ENCODE data around the gene MAP1LC3A. TPM values are rescaled to one million over a fixed set of nuclear protein-coding genes. Genes with fewer than 3 reads are reported as not detected.

MAP1LC3A gene
- total and polyA plus RNA-seq, 2 experiments from 2014 or later, result 80.3 to 83.1 TPM

GRCh38 chr20:34535301-34535840 lies 23.1 kb upstream of the MAP1LC3A start:
- in situ Hi-C loops (cut with MboI), result no loop called here
- Histone ChIP-seq H3K27me3 (replicated peaks; ENCODE audit: insufficient read depth) (no peaks in the 10 kb centered on the region), H2AFZ (no peak overlapping the region), H3K4me3 (no peak overlapping the region), H3F3A (ENCODE audit: insufficient read depth) (peaks cover 4% of the 10 kb centered on the region; the same call in 1 of the 2 replicates), H3K9me2 (ENCODE audit: insufficient read depth) (no peaks in the 10 kb centered on the region), H3K4me1 (ENCODE audit: insufficient read depth) (peaks cover 4% of the 10 kb centered on the region; the same call in 1 of the 2 replicates), H3K27ac (no peak overlapping the region), H3K79me2 (ENCODE audit: insufficient read depth) (peaks cover 31% of the 10 kb centered on the region), H4K20me1 (ENCODE audit: insufficient read depth) (no peaks in the 10 kb centered on the region), H3K36me3 (ENCODE audit: low read depth) (peaks cover 47% of the 10 kb centered on the region), H3K9ac (no peak overlapping the region), H3K4me2 (ENCODE audit: unreplicated experiment) (no peak overlapping the region), H3K9me3 (ENCODE audit: low read depth) (no peaks in the 10 kb centered on the region)
- TF ChIP-seq EZH2 (IDR thresholded peaks at IDR 0.05; ENCODE audit: insufficient read depth, poor library complexity, severe bottlenecking) (no peak), EZH2phosphoT487 (IDR thresholded peaks at IDR 0.05; ENCODE audit: insufficient read depth, low read depth) (no peak)
- 87 to 92% methylated on average over 15 of the region's 15 CpGs for WGBS, 2 experiments (ENCODE audit: low coverage in 1 of 2, low lambda C conversion rate in 2 of 2, missing lambda C conversion rate in 2 of 2)
- no peak for DNase-seq

GRCh38 chr20:34535857-34536256 lies 22.7 kb upstream of the MAP1LC3A start:
- no peak overlapping the region for H3K27ac ChIP-seq
- in situ Hi-C loops (cut with MboI), result no loop called here

GRCh38 chr20:34536798-34537394 lies 21.6 kb upstream of the MAP1LC3A start:
- in situ Hi-C loops (cut with MboI), result no loop called here
- no peaks in the 10 kb centered on the region for H4K20me1 ChIP-seq (ENCODE audit: insufficient read depth)
- no peak for TF ChIP-seq EZH2 (IDR thresholded peaks at IDR 0.05; ENCODE audit: insufficient read depth, poor library complexity, severe bottlenecking)
- no peak for TF ChIP-seq EZH2phosphoT487 (IDR thresholded peaks at IDR 0.05; ENCODE audit: insufficient read depth, low read depth)
- no peaks in the 10 kb centered on the region for H3K27me3 ChIP-seq (replicated peaks; ENCODE audit: insufficient read depth)
- no peak overlapping the region for H3K9ac ChIP-seq
- H3K4me1 ChIP-seq (ENCODE audit: insufficient read depth), result peaks cover 4% of the 10 kb centered on the region; the same call in 1 of the 2 replicates
- H3K36me3 ChIP-seq (ENCODE audit: low read depth), result peaks cover 54% of the 10 kb centered on the region
- H3K27ac ChIP-seq, result no peak overlapping the region
- DNase-seq, result peak; percentile 67
- no peaks in the 10 kb centered on the region for H3K9me2 ChIP-seq (ENCODE audit: insufficient read depth)
- H3F3A ChIP-seq (ENCODE audit: insufficient read depth), result peaks cover 4% of the 10 kb centered on the region; the same call in 1 of the 2 replicates
- WGBS, 2 experiments (ENCODE audit: low coverage in 1 of 2, low lambda C conversion rate in 2 of 2, missing lambda C conversion rate in 2 of 2), result 58 to 60% methylated on average over 10 of the region's 10 CpGs
- no peak overlapping the region for H3K4me2 ChIP-seq (ENCODE audit: unreplicated experiment)
- no peak overlapping the region for H2AFZ ChIP-seq
- peaks cover 16% of the 10 kb centered on the region for H3K79me2 ChIP-seq (ENCODE audit: insufficient read depth)
- H3K4me3 ChIP-seq, result no peak overlapping the region
- H3K9me3 ChIP-seq (ENCODE audit: low read depth), result no peaks in the 10 kb centered on the region

More at GRCh38 chr20:34535857-34536256, 22.7 kb upstream of the MAP1LC3A start:
- no peak overlapping the region for H3K4me2 ChIP-seq (ENCODE audit: unreplicated experiment)
- peaks cover 47% of the 10 kb centered on the region for H3K36me3 ChIP-seq (ENCODE audit: low read depth)
- H3K27me3 ChIP-seq (replicated peaks; ENCODE audit: insufficient read depth), result no peaks in the 10 kb centered on the region
- no peak overlapping the region for H3K9ac ChIP-seq
- peaks cover 26% of the 10 kb centered on the region for H3K79me2 ChIP-seq (ENCODE audit: insufficient read depth)
- no peaks in the 10 kb centered on the region for H3K9me3 ChIP-seq (ENCODE audit: low read depth)
- TF ChIP-seq EZH2phosphoT487 (IDR thresholded peaks at IDR 0.05; ENCODE audit: insufficient read depth, low read depth) (no peak), EZH2 (IDR thresholded peaks at IDR 0.05; ENCODE audit: insufficient read depth, poor library complexity, severe bottlenecking) (no peak)
- peaks cover 4% of the 10 kb centered on the region; the same call in 1 of the 2 replicates for H3F3A ChIP-seq (ENCODE audit: insufficient read depth)
- 95% methylated on average over 2 of the region's 2 CpGs for WGBS, 2 experiments (ENCODE audit: low coverage in 1 of 2, low lambda C conversion rate in 2 of 2, missing lambda C conversion rate in 2 of 2)
- DNase-seq, result no peak
- no peaks in the 10 kb centered on the region for H4K20me1 ChIP-seq (ENCODE audit: insufficient read depth)
- peaks cover 4% of the 10 kb centered on the region; the same call in 1 of the 2 replicates for H3K4me1 ChIP-seq (ENCODE audit: insufficient read depth)
- no peaks in the 10 kb centered on the region for H3K9me2 ChIP-seq (ENCODE audit: insufficient read depth)
- no peak overlapping the region for H3K4me3 ChIP-seq
- no peak overlapping the region for H2AFZ ChIP-seq

GRCh38 chr20:34537651-34538050 lies 20.9 kb upstream of the MAP1LC3A start:
- Histone ChIP-seq H3F3A (ENCODE audit: insufficient read depth) (peaks cover 4% of the 10 kb centered on the region; the same call in 1 of the 2 replicates), H3K79me2 (ENCODE audit: insufficient read depth) (peaks cover 8% of the 10 kb centered on the region; the same call in 1 of the 2 replicates), H3K4me2 (ENCODE audit: unreplicated experiment) (no peak overlapping the region), H2AFZ (no peak overlapping the region), H3K9ac (no peak overlapping the region), H3K9me3 (ENCODE audit: low read depth) (no peaks in the 10 kb centered on the region), H3K4me3 (no peak overlapping the region), H3K27ac (peak overlapping the region; percentile 80; the same call in 1 of the 2 replicates), H4K20me1 (ENCODE audit: insufficient read depth) (no peaks in the 10 kb centered on the region), H3K9me2 (ENCODE audit: insufficient read depth) (no peaks in the 10 kb centered on the region), H3K27me3 (replicated peaks; ENCODE audit: insufficient read depth) (no peaks in the 10 kb centered on the region), H3K36me3 (ENCODE audit: low read depth) (peaks cover 52% of the 10 kb centered on the region), H3K4me1 (ENCODE audit: insufficient read depth) (peaks cover 4% of the 10 kb centered on the region; the same call in 1 of the 2 replicates)
- in situ Hi-C loops (cut with MboI), result no loop called here
- DNase-seq, result no peak
- TF ChIP-seq EZH2phosphoT487 (IDR thresholded peaks at IDR 0.05; ENCODE audit: insufficient read depth, low read depth) (no peak), EZH2 (IDR thresholded peaks at IDR 0.05; ENCODE audit: insufficient read depth, poor library complexity, severe bottlenecking) (no peak)
- 79 to 82% methylated on average over 8 of the region's 8 CpGs for WGBS, 2 experiments (ENCODE audit: low coverage in 1 of 2, low lambda C conversion rate in 2 of 2, missing lambda C conversion rate in 2 of 2)

Data from GM23248 (cell line).